22Rv1 (cell line): ENCODE data around the gene KCNF1.

Experiments
- H3K27ac ChIP-seq: fragments of 450-650 bp; 2 replicates; pipeline ENCODE4 v1.5.1; 2017
- CTCF ChIP-seq: fragments of 450-650 bp; IDR thresholded peaks from 2 replicates; pipeline ENCODE4 v1.5.1; 2017; ENCODE audit warnings: mild to moderate bottlenecking
- ZFX ChIP-seq: fragments of 450-650 bp; IDR thresholded peaks from 2 replicates; pipeline ENCODE4 v1.6.1; 2017; ENCODE audit warnings: antibody characterized with exemption, borderline replicate concordance

The KCNF1 gene

DNA sequence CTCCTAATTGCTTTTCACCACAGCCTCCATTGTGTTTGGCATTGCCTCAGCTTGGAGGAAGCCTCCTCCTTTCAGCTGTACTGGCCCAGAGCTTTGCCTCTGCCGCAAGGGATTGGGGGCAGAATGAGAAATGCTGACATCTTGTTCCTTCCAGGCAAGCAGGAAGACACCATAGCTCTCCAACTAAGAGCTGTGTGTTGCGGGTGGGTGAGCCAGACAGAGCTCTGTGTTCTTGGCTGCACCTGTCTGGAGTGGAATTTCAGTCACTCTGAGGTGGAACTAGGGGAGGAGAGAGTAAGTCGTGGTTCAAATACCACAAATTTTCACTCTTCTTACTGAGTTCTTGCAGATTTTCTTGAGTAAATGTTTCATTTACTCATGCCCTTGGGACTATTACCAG is 36.6 kb upstream of the KCNF1 start:
- H3K27ac ChIP-seq = no peak overlapping the region
- TF ChIP-seq CTCF (no peak), ZFX (no peak)

GRCh38 chr2:10876394-10876793 is 35.3 kb upstream of the KCNF1 start:
- H3K27ac ChIP-seq = no peak overlapping the region
- no peak for TF ChIP-seq CTCF
- no peak for TF ChIP-seq ZFX

DNA sequence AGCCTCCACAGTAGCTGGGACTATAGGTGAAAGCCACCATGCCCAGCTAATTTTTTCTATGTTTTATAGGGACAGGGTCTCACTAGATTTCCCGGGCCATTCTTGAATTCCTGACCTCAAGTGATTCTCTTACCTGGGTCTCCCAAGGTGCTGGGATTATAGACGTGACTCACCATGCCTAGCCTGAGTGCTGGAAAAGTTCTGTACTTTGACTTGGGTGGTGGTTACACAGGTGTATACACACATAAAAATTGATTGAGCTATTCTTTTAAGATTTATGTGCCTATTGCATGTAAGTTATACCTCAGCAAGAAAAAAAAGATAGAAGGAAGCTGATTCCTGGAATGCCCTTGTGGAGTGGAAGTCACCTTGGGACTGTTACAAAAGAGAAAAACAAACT is 34.8 kb upstream of the KCNF1 start:
- no peak overlapping the region for H3K27ac ChIP-seq
- no peak for TF ChIP-seq CTCF
- TF ChIP-seq ZFX = no peak

DNA sequence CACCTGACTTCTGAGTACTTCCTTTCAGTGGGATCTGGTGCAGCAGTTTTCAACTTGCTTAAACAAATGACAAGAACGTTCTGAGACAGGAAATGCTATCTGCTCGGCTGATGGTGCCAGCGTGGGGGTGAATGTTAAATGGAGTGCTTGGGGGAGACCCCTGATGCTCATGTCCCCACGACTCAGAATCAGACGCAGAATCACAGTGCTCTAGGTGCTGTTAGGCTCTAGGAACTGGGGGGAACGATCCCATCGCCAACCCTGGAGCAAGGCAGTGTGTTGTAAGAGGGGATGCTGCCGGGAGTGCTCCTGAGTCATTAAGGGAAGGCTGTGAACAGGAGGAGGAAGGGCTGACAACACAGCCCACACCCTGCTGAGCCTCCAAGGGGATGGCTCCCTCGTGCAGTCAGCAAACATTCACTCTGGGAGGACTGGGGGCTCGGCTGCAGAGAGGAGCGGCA is 34.1 kb upstream of the KCNF1 start:
- no peak for TF ChIP-seq CTCF
- TF ChIP-seq ZFX = no peak
- no peak overlapping the region for H3K27ac ChIP-seq

DNA sequence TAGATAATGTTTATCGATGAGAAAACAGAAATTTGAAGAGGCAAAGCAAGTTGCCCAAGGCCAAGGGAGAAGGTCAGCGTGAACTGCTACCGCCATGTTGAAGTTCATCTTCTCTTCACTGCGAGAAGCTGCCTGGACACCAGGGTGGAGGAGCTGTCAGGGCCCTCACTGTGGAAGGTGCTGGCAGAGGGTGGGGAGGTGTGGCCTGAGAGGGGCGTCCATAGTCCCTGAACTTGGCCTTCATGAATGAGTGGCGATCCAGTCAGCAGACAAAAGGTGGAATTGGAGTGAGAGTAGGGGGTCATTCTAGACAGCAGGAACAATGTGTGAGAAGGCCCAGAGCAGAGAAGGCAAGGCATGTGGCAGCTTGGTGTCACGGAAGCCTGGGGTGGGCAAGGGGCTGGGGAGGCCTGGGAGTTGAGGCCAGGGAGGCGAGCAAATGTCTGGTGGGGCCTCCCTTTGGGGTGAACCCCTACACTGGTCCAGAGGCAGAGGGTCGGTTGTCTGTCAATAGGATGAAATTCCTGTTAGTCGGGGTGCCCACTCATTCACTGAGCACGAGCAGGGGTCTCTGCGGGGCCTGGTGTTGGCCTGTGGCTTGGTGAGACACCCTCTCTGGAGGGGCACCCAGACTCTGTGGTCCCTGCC is 33.3 kb upstream of the KCNF1 start:
- no peak overlapping the region for H3K27ac ChIP-seq
- TF ChIP-seq ZFX = no peak
- no peak for TF ChIP-seq CTCF

- TF ChIP-seq CTCF = no peak
- TF ChIP-seq ZFX = no peak
- no peak overlapping the region for H3K27ac ChIP-seq
These were observed 32.6 kb upstream of the KCNF1 start for GRCh38 chr2:10879159-10879558.

DNA sequence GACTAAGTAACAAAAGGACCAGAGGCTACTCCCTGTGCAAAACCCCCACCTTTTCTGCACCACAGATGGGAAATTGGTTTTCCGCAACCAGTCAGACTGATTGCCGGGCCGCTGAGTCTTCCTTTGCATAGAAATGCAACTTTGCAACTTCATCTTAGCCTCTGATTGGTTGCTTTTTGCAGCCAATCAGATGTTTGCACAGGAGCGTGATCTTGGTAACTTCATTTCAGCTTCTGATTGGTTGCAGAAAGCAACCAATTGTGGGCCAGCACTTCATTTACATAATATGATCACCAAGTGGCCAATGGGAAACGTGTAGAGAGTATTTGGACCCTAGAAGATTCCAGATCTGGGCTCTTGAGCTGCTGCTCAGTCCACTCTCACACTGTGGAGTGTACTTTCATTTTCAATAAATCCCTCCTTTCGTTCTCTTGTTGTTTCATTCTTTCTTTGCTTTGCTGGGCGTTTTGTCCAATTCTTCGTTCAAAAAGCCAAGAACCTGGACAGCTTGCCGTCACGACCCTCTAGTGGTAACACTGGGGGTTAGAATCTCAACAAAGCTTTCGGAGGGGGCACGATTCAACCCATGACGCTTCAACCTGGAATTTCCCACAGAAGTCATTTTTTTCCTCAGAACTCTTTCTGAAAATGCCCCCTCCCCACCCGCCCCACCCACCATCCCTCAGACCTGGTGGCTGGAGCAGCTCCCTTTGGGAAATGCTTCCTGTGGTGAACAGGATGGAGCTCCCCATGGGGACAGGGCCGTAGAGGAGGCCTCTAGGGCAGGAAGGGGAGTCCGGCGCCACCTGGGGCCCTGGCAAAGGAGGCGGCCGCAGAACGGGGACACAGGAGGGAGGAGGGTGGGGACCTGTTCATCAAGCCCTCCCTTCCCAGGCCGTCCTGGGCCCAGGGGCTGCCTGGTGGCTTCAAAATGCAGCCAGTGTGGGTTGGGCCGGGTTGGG is 31.8 kb upstream of the KCNF1 start:
- TF ChIP-seq CTCF = no peak
- TF ChIP-seq ZFX = no peak

More for the DNA sequence above, 31.8 kb upstream of the KCNF1 start:
- no peak overlapping the region for H3K27ac ChIP-seq
